IPS-11a (cell line): ENCODE results near the gene LUC7L.
A peak's percentile ranks its signal among the peaks of the same experiment; 100 is the strongest.
"Not testable (repeated sequence)": the region's sequence is repeated elsewhere in the genome, so short reads cannot be mapped to it uniquely, and the experiment has no call there.

ENCODE experiments used
- H3K4me3 ChIP-seq: one replicate; pipeline ENCODE4 v1.5.1; 2013; ENCODE audit warnings: low read depth, low read length, control low read depth

The LUC7L gene

GRCh38 chr16:167122-167690, 62.0 kb downstream of the LUC7L start:
- no peak overlapping the region for H3K4me3 ChIP-seq

GRCh38 chr16:166375-167121, 62.7 kb downstream of the LUC7L start:
- no peak overlapping the region for H3K4me3 ChIP-seq

GRCh38 chr16:165539-166374, 63.5 kb downstream of the LUC7L start, which contains the start of gene HBM:
TSS of gene HBM (plus strand) at chr16:165978. CDS start at chr16:165998, 20 bp downstream.
- peak within 1 kb of the TSS; percentile 0 for H3K4me3 ChIP-seq

GRCh38 chr16:164827-165538, 64.3 kb downstream of the LUC7L start:
- peak overlapping the region; percentile 0 for H3K4me3 ChIP-seq

- not testable (repeated sequence) for H3K4me3 ChIP-seq
Measured at GRCh38 chr16:164134-164823, 65.0 kb downstream of the LUC7L start.

DNA sequence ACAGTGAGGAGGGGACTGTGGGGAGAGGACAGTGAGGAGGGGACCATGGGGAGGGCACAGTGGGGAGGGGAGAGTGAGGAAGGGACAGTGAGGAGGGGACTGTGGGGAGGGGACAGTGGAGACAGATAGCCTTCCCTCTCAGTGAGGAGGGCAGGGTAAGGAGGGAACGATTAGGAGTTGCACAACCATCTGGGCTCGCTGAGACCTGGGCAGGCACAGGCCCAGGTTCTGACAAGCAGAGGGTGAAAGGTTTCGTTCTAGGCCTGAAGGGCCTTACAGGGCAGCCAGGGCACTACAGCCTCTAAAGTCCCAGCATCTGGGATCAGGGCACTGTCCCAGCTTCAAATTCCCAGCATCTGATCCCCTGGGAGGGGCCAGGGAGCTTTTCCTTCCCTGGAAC, 65.6 kb downstream of the LUC7L start:
- H3K4me3 ChIP-seq: not testable (repeated sequence)

GRCh38 chr16:163139-163538, 66.1 kb downstream of the LUC7L start:
- not testable (repeated sequence) for H3K4me3 ChIP-seq

DNA sequence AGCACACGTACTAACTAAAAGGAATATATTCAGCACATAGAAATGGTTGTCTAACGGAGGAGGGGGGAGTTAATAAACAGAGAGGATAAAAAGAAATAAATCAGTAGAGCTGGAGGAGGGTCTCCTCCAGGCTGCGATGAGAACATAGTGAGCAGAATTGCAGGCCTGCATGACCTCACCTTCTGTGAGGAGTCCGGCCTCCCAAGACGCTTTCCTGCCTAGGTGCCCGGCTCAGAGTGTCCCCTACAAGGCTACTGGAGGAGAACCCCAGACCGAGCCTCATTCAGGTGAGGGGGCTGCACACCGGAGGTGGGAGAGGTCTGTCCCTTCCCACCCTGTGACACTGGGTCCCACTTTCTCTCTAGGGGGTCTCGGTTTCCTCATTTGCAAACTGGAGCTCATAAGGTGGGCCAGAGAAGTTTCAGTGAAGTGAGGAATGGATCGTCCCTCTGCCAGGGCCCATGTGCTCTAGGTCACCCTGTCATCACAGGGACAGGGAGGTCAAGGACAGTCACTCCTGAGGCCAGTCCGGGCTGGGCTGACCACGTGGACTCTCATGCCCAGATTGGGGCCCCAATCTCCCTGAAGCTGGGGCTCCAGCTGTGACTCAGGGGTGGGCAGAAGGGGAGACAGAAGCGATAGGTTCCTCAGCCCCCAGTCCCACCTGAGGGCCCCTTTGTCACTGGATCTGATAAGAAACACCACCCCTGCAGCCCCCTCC, 66.8 kb downstream of the LUC7L start:
- H3K4me3 ChIP-seq: no peak overlapping the region

GRCh38 chr16:160691-161190, 68.5 kb downstream of the LUC7L start:
- H3K4me3 ChIP-seq: no peak overlapping the region

DNA sequence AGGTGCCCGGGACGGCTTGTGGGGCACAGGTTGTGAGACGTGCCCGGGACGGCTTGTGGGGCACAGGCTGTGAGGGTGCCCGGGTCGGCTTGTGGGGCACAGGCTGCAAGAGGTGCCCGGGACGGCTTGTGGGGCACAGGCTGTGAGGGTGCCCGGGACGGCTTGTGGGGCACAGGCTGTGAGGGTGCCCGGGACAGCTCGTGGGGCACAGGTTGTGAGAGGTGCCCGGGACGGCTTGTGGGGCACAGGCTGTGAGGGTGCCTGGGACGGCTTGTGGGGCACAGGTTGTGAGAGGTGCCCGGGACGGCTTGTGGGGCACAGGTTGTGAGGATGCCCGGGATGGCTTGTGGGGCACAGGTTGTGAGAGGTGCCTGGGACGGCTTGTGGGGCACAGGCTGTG, 69.0 kb downstream of the LUC7L start:
- not testable (repeated sequence) for H3K4me3 ChIP-seq

- H3K4me3 ChIP-seq: no peak overlapping the region
Measured at GRCh38 chr16:159136-159849, 70.0 kb downstream of the LUC7L start.

GRCh38 chr16:155031-155398, 74.2 kb downstream of the LUC7L start:
- no peak overlapping the region for H3K4me3 ChIP-seq

DNA sequence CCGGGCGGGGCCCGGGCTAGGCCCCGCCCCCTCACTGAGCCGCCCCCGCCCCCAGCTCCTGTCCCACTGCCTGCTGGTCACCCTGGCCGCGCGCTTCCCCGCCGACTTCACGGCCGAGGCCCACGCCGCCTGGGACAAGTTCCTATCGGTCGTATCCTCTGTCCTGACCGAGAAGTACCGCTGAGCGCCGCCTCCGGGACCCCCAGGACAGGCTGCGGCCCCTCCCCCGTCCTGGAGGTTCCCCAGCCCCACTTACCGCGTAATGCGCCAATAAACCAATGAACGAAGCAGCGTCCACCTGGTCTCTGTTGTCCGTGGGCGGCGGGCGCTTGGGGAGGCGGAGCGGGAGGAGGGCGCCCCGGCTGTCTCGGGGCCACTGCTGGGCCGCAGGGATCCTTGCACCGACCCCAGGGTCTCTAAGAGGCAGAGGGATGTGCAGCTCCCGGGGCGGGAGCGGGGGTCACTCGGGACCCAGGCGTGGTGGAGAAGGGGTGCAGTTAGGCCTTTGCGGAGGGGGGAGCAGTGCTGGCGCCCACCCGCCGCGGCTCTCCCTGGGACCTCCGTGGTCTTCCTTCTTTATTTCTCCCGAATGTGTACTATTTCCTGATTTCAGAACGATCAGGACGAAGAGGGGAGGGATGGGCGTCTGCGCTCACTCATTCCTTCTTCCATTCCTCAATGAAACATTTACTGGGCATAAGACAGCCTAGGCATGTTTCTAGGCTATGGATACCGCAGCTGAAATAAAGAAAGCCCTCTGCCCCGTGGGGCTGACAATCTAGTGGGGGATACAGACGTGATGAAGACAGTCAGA, 74.8 kb downstream of the LUC7L start:
- peak overlapping the region; percentile 47 for H3K4me3 ChIP-seq

- H3K4me3 ChIP-seq: not testable (repeated sequence)
Measured at GRCh38 chr16:153550-154216, 75.6 kb downstream of the LUC7L start.

DNA sequence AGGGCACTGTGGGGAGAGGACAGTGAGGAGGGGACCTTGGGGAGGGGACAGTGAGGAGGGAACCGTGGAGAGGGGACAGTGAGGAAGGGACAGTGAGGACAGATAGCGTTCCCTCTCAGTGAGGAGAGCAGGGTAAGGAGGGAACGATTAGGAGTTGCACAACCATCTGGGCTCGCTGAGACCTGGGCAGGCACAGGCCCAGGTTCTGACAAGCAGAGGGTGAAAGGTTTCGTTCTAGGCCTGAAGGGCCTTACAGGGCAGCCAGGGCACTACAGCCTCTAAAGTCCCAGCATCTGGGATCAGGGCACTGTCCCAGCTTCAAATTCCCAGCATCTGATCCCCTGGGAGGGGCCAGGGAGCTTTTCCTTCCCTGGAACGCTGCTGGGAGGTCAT, 76.1 kb downstream of the LUC7L start:
- not testable (repeated sequence) for H3K4me3 ChIP-seq

DNA sequence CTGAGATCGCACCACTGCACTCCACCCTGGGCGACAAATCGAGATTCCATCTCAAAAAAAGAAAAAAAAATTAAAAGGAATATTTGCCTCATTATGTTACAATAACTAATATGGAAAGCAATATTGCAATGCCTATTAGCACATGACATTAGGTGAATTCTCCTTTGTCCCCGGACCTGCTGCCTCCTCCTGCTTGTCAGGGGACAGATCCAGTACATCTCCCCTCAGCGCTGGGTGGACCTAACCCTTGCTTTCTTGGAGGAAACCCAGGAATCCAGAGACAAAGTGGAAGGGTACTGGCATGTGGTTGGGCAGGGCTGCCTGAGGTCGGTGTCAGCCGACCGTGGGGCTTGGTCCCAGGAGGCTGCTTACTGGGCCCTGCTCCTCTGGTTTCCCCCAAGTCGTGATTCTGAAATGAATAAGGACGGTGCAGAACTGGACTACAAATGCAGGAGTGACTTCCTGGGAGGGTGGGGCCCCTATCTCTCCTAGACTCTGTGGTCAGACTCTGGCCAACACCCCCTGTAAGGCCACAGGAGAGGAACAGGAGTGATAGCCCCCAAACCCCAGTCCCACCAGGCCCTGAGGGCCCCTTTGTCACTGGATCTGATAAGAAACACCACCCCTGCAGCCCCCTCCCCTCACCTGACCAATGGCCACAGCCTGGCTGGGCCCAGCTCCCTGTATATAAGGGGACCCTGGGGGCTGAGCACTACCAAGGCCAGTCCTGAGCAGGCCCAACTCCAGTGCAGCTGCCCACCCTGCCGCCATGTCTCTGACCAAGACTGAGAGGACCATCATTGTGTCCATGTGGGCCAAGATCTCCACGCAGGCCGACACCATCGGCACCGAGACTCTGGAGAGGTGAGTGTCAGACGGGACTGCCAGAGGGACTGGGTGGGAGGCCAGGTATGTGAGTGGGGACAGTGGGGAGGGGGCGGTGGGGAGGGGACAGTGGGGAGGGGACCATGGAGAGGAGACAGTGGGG, 76.8 kb downstream of the LUC7L start, which contains the start of gene HBZ:
TSS of gene HBZ (plus strand) at position 504 of the 988 bp plus-strand sequence. CDS start at position 770, 266 bp downstream.
- H3K4me3 ChIP-seq: no peak within 1 kb of the TSS
